Neuronal stem cell (in vitro differentiated cells): ENCODE measurements around the gene FYN.
A peak's percentile ranks its signal among the peaks of the same experiment; 100 is the strongest.

Experiments used
- DNase-seq: peaks from one replicate; pipeline ENCODE4 v3.0.0-alpha.2; 2013; ENCODE audit warnings: low spot score
- H2AFZ ChIP-seq: one replicate; pipeline ENCODE4 v1.6.1; 2013; ENCODE audit warnings: mild to moderate bottlenecking, low read length, inconsistent platforms
- H2AK5ac ChIP-seq: 2 replicates; pipeline ENCODE4 v1.6.1; 2013; ENCODE audit warnings: low read depth, mild to moderate bottlenecking, inconsistent platforms, low read length, moderate library complexity, mixed read lengths
- H2BK120ac ChIP-seq: 2 replicates; pipeline ENCODE4 v1.6.1; 2013; ENCODE audit warnings: low read depth, mild to moderate bottlenecking, inconsistent platforms, low read length, moderate library complexity, mixed read lengths
- H2BK12ac ChIP-seq: one replicate; pipeline ENCODE4 v1.6.1; 2013; ENCODE audit warnings: low read length, inconsistent platforms
- H2BK15ac ChIP-seq: 2 replicates; pipeline ENCODE4 v1.6.1; 2013; ENCODE audit warnings: mild to moderate bottlenecking, low read length, inconsistent platforms, mixed read lengths
- H2BK5ac ChIP-seq: one replicate; pipeline ENCODE4 v1.6.1; 2013; ENCODE audit warnings: inconsistent platforms, mild to moderate bottlenecking, low read length, moderate library complexity
- H3K14ac ChIP-seq: one replicate; pipeline ENCODE4 v1.6.1; 2013; ENCODE audit warnings: low read length, inconsistent platforms
- H3K18ac ChIP-seq: 2 replicates; pipeline ENCODE4 v1.6.1; 2013; ENCODE audit warnings: low read length, inconsistent platforms
- H3K23ac ChIP-seq: 2 replicates; pipeline ENCODE4 v1.6.1; 2013; ENCODE audit warnings: low read depth, mild to moderate bottlenecking, mixed read lengths, low read length, inconsistent platforms; ENCODE audit not compliant: poor library complexity
- H3K27ac ChIP-seq: replicated peaks from 3 replicates; pipeline ENCODE4 v1.5.1; 2013; ENCODE audit warnings: low read length, inconsistent platforms
- H3K27me3 ChIP-seq, 3 experiments: 2 replicates each; pipeline ENCODE4 v1.6.1; 2013; ENCODE audit warnings: low read length in 3 of 3, mild to moderate bottlenecking in 2 of 3, inconsistent platforms in 1 of 3, low read depth in 1 of 3, mixed read lengths in 1 of 3, moderate library complexity in 1 of 3; ENCODE audit not compliant: control insufficient read depth in 3 of 3, insufficient read depth in 3 of 3
- H3K36me3 ChIP-seq, 2 donors: replicated peaks in 1 of 2; 2 replicates each; pipeline ENCODE4 v1.6.1; 2013; ENCODE audit warnings: low read length in 2 of 2; ENCODE audit not compliant: control insufficient read depth in 2 of 2, insufficient read depth in 2 of 2
- H3K4ac ChIP-seq: 2 replicates; pipeline ENCODE4 v1.6.1; 2013; ENCODE audit warnings: inconsistent platforms, mild to moderate bottlenecking, low read length, moderate library complexity
- H3K4me1 ChIP-seq, 2 donors: 1 replicate in 1 of 2; 2 replicates in 1 of 2; pipeline ENCODE4 v1.6.1; 2013; ENCODE audit warnings: low read length in 2 of 2, low read depth in 1 of 2; ENCODE audit not compliant: control insufficient read depth in 2 of 2, insufficient read depth in 1 of 2
- H3K4me2 ChIP-seq: one replicate; pipeline ENCODE4 v1.6.1; 2013; ENCODE audit warnings: mild to moderate bottlenecking, low read length, inconsistent platforms; ENCODE audit not compliant: insufficient read depth, poor library complexity, severe bottlenecking
- H3K4me3 ChIP-seq, 2 donors: 2 replicates each; pipeline ENCODE4 v1.5.1; 2013; ENCODE audit warnings: low read length in 2 of 2, mild to moderate bottlenecking in 2 of 2, inconsistent platforms in 1 of 2, moderate library complexity in 1 of 2
- H3K79me1 ChIP-seq: one replicate; pipeline ENCODE4 v1.6.1; 2013; ENCODE audit warnings: low read depth, mild to moderate bottlenecking, inconsistent platforms, low read length, moderate library complexity
- H3K9ac ChIP-seq: one replicate; pipeline ENCODE4 v1.6.1; 2013; ENCODE audit warnings: mild to moderate bottlenecking, low read depth, low read length, inconsistent platforms; ENCODE audit not compliant: poor library complexity
- H3K9me3 ChIP-seq, 2 donors: replicated peaks in 1 of 2; 2 replicates each; pipeline versions ENCODE3 to v1.6.1; 2013; ENCODE audit warnings: low read length in 2 of 2, mild to moderate bottlenecking in 2 of 2, inconsistent platforms in 1 of 2, low read depth in 1 of 2, mixed read lengths in 1 of 2, moderate library complexity in 1 of 2; ENCODE audit not compliant: control insufficient read depth in 2 of 2, insufficient read depth in 1 of 2
- H4K8ac ChIP-seq: one replicate; pipeline ENCODE4 v1.6.1; 2013; ENCODE audit warnings: low read depth, mild to moderate bottlenecking, inconsistent platforms, low read length, moderate library complexity
- H4K91ac ChIP-seq: one replicate; pipeline ENCODE4 v1.6.1; 2013; ENCODE audit warnings: low read length, low read depth, mild to moderate bottlenecking, inconsistent platforms; ENCODE audit not compliant: poor library complexity
- WGBS, 2 donors: extraction: QIAGEN DNeasy Blood & Tissue Kit; methylation state at CpG; one replicate each; pipeline ENCODE4 v1.1.7; 2013; ENCODE audit warnings: missing lambda C conversion rate in 2 of 2, mixed read lengths in 1 of 2; ENCODE audit not compliant: insufficient read length in 2 of 2, insufficient replicate concordance in 1 of 2; ENCODE audit errors: extremely low coverage in 2 of 2; 5-methylcytosine and 5-hydroxymethylcytosine counted together

Gene FYN

GRCh38 chr6:111854683-111855082 is 18.6 kb downstream of the FYN start:
- H3K18ac ChIP-seq, result no peak overlapping the region
- no CpG with 5 or more reads among the region's 2 CpGs for WGBS, 2 donors
- no peak overlapping the region for H3K4me2 ChIP-seq
- DNase-seq, result no peak
- H4K8ac ChIP-seq, result no peak overlapping the region
- H3K9me3 ChIP-seq, result no peaks in the 10 kb centered on the region
- H2BK15ac ChIP-seq, result no peak overlapping the region
- peaks cover 20 to 47% of the 10 kb centered on the region in 2 donors for H3K4me1 ChIP-seq
- no peak overlapping the region for H3K4me3 ChIP-seq
- H3K79me1 ChIP-seq, result peaks cover 4% of the 10 kb centered on the region
- no peak overlapping the region for H3K9ac ChIP-seq
- H3K27me3 ChIP-seq, result no peaks in the 10 kb centered on the region
- H4K91ac ChIP-seq, result no peak overlapping the region
- no peak overlapping the region for H2BK5ac ChIP-seq
- H3K14ac ChIP-seq, result no peak overlapping the region
- peaks cover 0 to 55% of the 10 kb centered on the region in 2 donors for H3K36me3 ChIP-seq
- no peak overlapping the region for H3K27ac ChIP-seq
- no peak overlapping the region for H2BK12ac ChIP-seq
- H3K4ac ChIP-seq, result no peak overlapping the region
- no peak overlapping the region for H2AK5ac ChIP-seq
- H3K23ac ChIP-seq, result no peak overlapping the region
- H2BK120ac ChIP-seq, result no peak overlapping the region
- H2AFZ ChIP-seq, result no peak overlapping the region

- H4K8ac ChIP-seq, result no peak overlapping the region
- no peak overlapping the region for H4K91ac ChIP-seq
- no peak overlapping the region for H3K4ac ChIP-seq
- no peak overlapping the region for H2BK120ac ChIP-seq
- H3K27me3 ChIP-seq, result no peaks in the 10 kb centered on the region
- no peak overlapping the region for H2AK5ac ChIP-seq
- peaks cover 4% of the 10 kb centered on the region for H3K79me1 ChIP-seq
- H3K4me1 ChIP-seq, result peaks cover 17 to 48% of the 10 kb centered on the region in 2 donors
- no peak overlapping the region for H3K14ac ChIP-seq
- no peak overlapping the region for H2BK15ac ChIP-seq
- no peak overlapping the region for H2BK12ac ChIP-seq
- H3K27ac ChIP-seq, result no peak overlapping the region
- H3K9me3 ChIP-seq, result no peaks in the 10 kb centered on the region
- no peak overlapping the region for H3K18ac ChIP-seq
- no peak overlapping the region for H2BK5ac ChIP-seq
- no peak overlapping the region for H3K4me2 ChIP-seq
- whole genome bisulfite sequencing, 2 donors, result no CpG with 5 or more reads among the region's 2 CpGs
- H3K23ac ChIP-seq, result no peak overlapping the region
- H3K9ac ChIP-seq, result no peak overlapping the region
- no peak overlapping the region for H2AFZ ChIP-seq
- H3K36me3 ChIP-seq, result peaks cover 0 to 68% of the 10 kb centered on the region in 2 donors
- no peak overlapping the region for H3K4me3 ChIP-seq
- no peak for DNase-seq
Measured at GRCh38 chr6:111852725-111853124, 20.5 kb downstream of the FYN start.

- peak overlapping the region; percentile 48 for H3K18ac ChIP-seq
- no peak overlapping the region for H4K8ac ChIP-seq
- H3K14ac ChIP-seq, result no peak overlapping the region
- no peak overlapping the region for H2BK12ac ChIP-seq
- no peak overlapping the region for H3K4me2 ChIP-seq
- H4K91ac ChIP-seq, result no peak overlapping the region
- peaks cover 8% of the 10 kb centered on the region for H3K79me1 ChIP-seq
- no peak for DNase-seq
- H2BK15ac ChIP-seq, result no peak overlapping the region
- H2BK5ac ChIP-seq, result no peak overlapping the region
- no peak overlapping the region for H3K4me3 ChIP-seq
- H2AFZ ChIP-seq, result no peak overlapping the region
- no CpG with 5 or more reads among the region's 10 CpGs for WGBS, 2 donors
- no peak overlapping the region for H3K23ac ChIP-seq
- no peak overlapping the region for H3K27ac ChIP-seq
- no peak overlapping the region for H2AK5ac ChIP-seq
- peaks cover 29 to 50% of the 10 kb centered on the region in 2 donors for H3K4me1 ChIP-seq
- no peaks in the 10 kb centered on the region for H3K27me3 ChIP-seq
- no peak overlapping the region for H2BK120ac ChIP-seq
- no peak overlapping the region for H3K4ac ChIP-seq
- no peak overlapping the region for H3K9ac ChIP-seq
- peaks cover 0 to 89% of the 10 kb centered on the region in 2 donors for H3K36me3 ChIP-seq
- no peaks in the 10 kb centered on the region for H3K9me3 ChIP-seq
Measured at GRCh38 chr6:111850295-111850937, 22.8 kb downstream of the FYN start.

- peaks cover 8% of the 10 kb centered on the region for H3K79me1 ChIP-seq
- no peak overlapping the region for H2BK120ac ChIP-seq
- peak overlapping the region; percentile 7 for H2BK15ac ChIP-seq
- no peak overlapping the region for H2AFZ ChIP-seq
- H3K4me2 ChIP-seq, result no peak overlapping the region
- DNase-seq, result no peak
- H2AK5ac ChIP-seq, result no peak overlapping the region
- H3K9me3 ChIP-seq, result no peaks in the 10 kb centered on the region
- H3K4ac ChIP-seq, result no peak overlapping the region
- peaks cover 0 to 91% of the 10 kb centered on the region in 2 donors for H3K36me3 ChIP-seq
- H3K9ac ChIP-seq, result no peak overlapping the region
- H4K91ac ChIP-seq, result no peak overlapping the region
- no peaks in the 10 kb centered on the region for H3K27me3 ChIP-seq
- WGBS, 2 donors, result no CpG with 5 or more reads among the region's 5 CpGs
- H3K23ac ChIP-seq, result no peak overlapping the region
- no peak overlapping the region for H3K4me3 ChIP-seq
- no peak overlapping the region for H3K14ac ChIP-seq
- H3K18ac ChIP-seq, result peak overlapping the region; percentile 61
- no peak overlapping the region for H4K8ac ChIP-seq
- H3K4me1 ChIP-seq, result peaks cover 37 to 56% of the 10 kb centered on the region in 2 donors
- no peak overlapping the region for H3K27ac ChIP-seq
- H2BK5ac ChIP-seq, result no peak overlapping the region
- no peak overlapping the region for H2BK12ac ChIP-seq
Measured at GRCh38 chr6:111849298-111849697, 24.0 kb downstream of the FYN start.
